AG08395 (cell line): ENCODE measurements around the gene ACYP2.
A peak's percentile ranks its signal among the peaks of the same experiment; 100 is the strongest.

ENCODE experiments used
- DNase-seq: peaks from one replicate; pipeline ENCODE4 v3.0.0; 2012; ENCODE audit warnings: mixed read lengths, low spot score

Gene ACYP2

DNA sequence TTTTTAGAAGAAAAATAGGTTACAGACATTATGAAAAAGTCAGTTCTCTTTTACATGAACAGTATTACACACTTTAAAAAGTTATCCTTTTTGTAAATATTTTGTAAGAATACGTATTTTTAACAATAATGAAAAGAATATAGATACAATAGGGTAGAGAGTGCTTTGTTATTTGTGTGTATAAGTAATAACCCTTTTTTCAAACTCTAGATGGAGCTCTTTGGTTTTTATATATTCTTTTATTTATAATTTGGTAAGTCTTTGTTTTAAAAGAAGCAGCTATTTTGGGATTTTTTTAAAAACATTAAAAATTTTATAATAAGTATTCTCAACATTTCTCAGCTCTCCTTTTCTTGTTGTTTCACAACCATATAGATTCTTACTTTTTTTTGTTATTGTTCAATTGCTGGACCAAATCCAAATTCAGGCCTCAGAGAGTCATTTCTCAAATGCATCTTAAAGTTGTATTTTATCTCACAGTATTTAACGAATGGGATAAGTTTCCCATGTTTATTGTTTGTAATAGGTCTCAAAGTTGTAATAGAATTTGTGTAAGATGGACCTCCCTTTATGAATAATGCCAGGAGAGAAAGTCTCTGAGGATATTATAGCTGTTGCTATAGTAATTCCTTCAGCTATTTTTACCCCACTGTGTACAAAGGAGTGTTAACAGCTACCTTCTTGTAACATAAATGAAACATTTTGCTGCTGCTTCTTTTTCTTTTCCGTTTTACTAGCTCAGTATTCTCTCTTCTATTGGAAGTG, 46.4 kb downstream of the ACYP2 start:
- peak; percentile 8 for DNase-seq

DNA sequence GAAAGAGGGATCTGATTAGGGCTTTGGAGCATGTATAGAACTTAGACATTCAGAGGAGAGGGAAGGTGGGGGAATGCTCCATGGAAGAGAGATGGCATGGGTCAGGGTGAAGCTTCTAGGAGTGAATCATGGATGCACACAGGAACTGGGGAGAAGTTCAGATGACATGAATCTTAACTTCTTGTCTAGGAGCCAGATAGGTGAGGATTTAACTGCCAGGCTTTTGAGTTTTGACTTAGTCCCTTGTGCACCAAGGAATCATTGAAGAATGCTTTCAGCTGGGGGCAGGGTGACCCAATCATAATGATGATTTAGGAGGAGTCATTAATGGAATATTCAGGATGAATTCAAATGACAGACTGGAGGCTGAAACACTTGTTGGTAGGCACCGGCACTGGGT, 48.7 kb downstream of the ACYP2 start:
- DNase-seq, result no peak

GRCh38 chr2:54166121-54166773, 50.8 kb downstream of the ACYP2 start:
- no peak for DNase-seq

DNA sequence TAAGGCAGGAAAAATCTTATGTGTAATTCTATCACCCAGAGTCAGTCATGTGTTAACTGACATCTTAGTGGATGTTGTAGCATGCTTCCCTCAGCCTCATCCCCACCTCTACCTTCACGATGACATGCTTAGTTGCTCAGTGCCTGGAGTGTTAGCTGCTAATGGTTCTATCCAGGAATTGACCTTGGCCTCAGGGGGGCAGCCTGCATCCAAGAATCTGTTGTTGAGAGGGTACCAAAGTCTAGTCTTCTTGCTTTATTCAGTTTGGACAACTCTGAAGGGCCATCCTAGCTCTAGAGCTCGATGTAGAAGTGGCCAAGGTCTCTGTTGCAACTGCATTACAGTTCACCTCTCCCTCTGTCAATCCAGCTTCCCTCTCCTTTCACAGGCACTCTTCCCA, 61.2 kb downstream of the ACYP2 start:
- DNase-seq, result peak; percentile 67

GRCh38 chr2:54183281-54183680, 67.9 kb downstream of the ACYP2 start:
- DNase-seq, result no peak

DNA sequence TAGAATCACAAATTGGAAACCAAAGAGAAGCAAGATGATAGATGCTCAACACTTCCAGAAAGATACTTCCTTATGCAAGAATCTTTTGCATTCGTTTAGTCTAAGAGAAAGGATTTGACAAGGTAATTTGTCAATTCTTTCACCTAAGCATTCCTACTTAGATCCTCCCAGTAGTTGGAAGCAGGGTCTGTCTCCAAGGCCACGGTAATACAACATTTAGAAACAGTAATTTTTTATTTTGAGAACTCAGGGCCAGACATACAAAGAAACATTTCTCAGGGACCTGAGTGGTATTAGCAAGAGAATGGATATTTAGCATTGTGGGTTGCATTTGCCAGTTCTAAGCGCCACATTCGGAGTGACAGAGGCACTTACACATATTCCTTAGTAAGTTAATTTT, 68.6 kb downstream of the ACYP2 start:
- no peak for DNase-seq

GRCh38 chr2:54185105-54185504, 69.7 kb downstream of the ACYP2 start:
- no peak for DNase-seq

GRCh38 chr2:54187331-54187730, 71.9 kb downstream of the ACYP2 start:
- DNase-seq, result no peak

GRCh38 chr2:54189539-54189938, 74.1 kb downstream of the ACYP2 start:
- DNase-seq, result no peak

DNA sequence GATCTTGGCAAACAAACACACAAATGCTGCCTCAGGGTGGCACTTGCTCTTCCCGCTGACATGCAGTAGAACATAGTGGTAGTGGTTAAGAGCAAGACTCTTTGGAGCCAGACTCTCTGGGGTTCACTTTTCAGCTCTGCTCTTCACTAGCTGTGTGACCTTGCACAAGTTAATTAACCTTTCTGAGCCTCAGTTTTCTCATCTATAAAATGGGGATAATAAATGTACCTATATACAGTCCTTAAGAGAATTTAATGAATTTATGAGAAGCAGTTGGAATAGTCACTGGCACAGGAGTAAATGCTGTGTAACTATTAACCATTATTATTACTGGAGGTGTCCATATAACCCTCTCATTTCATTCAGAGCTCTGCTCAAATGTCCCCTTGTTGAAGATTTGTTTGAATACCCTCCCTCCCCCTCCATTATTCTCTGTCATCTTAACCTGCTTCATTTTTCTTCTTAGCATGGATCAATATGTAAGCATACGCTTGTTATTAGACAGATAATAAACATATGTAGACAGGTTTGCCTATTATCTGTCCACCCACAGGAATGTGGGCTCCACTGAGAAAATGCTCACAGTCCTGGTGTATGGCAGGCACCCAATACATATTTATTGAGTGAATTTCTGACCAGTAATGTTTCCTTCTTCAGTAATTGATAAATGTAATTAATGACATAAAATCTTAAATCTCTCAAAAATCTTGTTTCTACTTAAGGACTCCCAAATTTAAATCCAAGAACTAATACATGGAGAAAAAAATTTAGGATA, 76.1 kb downstream of the ACYP2 start:
- DNase-seq, result peak; percentile 18

DNA sequence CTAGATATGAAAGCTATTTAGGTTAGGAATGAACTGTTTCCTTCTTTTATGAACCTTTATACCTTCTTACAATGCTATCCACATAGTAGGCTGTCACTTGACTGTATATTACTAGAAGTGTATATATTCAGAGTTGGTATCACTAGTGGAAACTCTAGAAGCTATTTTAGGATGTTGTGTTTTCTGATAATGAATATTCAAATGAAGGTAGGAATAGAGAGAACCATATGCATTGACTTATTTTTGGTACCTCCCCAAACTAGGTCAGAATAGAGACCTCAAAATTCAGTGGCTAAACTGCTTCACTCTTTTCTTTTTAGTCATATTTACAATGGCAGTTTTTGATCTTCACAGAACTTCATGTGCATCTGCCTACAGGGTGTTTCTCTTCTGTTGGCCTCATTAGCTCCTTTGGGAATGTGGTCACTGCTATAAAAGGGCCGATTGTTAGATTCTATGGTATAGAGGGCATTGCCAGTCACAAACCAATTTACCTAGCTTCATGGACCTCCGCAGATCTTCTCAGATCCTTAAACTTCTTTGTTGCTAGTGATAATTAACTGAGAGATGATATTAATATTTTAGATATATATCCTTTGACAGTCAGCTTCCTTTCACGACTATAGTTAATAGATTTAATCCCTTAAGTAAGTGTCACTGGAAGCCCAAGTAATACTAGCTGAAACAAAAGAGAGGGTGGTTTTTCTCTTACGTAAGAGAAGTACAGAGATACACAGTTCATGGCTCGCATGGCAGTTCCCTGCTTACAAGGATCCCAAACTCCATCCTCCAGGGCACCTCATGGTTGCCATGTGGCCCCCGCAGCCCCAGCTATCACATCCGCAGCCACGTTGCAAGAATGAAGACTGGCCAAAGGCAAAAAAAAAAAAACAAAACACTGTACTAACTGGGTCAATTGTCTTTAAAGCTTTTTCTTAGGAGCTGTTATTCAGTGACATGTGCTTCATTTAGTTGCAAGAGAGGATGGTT, 79.6 kb downstream of the ACYP2 start:
- no peak for DNase-seq

- DNase-seq, result no peak
Measured at GRCh38 chr2:54196646-54197045, 81.2 kb downstream of the ACYP2 start.

GRCh38 chr2:54204476-54204875, 89.1 kb downstream of the ACYP2 start:
- DNase-seq, result no peak

GRCh38 chr2:54206596-54206995, 91.2 kb downstream of the ACYP2 start:
- peak; percentile 42 for DNase-seq

- no peak for DNase-seq
Measured at GRCh38 chr2:54207666-54208195, 92.3 kb downstream of the ACYP2 start.

DNA sequence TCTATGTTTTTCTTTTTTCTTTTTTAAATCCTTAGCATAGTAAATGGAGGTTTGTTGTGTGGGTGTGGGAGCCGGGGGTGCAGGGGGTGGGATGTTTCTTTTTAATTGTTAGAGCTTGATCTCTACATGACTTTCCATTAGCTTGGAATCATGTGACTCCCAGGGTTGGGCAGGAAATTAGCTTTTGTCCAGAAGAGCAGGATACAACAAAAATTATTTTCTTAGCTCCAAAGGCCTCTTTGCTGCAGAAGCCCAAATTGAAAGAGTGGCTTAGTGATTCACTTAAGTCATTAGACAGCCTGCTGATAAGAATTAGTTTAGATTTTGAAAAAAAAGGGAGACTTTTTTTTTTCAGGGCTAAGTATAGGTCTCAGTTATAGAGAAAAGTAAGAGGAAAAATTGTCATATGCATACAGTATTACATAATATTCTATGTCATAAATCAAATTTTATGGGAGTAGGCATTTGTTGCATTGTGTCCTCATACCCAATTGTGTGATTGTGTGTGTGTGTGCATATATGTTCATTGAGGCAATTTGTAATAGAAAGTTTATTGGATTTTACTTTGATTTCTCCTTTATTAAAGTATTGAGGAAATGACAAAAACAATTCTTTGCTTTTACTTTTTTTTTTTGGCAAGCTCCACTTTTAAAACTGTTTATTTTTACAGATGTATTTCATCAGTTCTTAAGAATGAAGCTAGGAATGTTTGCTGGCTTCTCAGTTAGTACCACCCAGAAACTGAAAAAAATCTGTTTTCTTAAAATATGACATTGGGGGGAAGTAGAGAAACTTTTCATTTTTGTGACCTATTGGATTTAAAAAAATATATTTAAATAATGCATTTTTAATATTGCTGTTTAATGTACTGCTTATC, 93.2 kb downstream of the ACYP2 start:
- DNase-seq, result peak; percentile 45

GRCh38 chr2:54209379-54209778, 94.0 kb downstream of the ACYP2 start:
- no peak for DNase-seq

DNA sequence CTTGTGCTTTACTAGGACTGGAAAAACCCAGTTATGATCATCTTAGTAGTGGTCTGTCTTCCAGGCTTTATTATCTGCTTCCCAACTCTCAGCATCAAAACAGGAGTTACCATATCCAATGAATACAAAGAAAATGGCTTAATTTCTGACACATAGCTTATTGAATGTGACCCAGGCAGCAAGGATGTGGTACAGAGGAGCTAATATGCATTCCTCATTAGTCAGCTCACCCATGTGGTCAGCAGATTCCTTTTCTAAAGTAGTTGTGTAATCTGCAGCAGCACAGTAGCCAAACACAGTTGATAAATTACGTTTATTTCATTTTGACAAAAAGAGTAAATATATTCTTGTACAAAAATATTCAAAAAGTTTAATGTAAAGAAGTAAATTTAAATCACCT, 97.0 kb downstream of the ACYP2 start:
- DNase-seq, result peak; percentile 91

- no peak for DNase-seq
Measured at GRCh38 chr2:54213082-54213481, 97.7 kb downstream of the ACYP2 start.

GRCh38 chr2:54224997-54225396, 109.6 kb downstream of the ACYP2 start:
- DNase-seq, result no peak
